Measurements from ENCODE around the gene SCP2. TPM values are rescaled to one million over a fixed set of nuclear protein-coding genes. Genes with fewer than 3 reads are reported as not detected.

The SCP2 gene
- total and polyA plus RNA-seq, 2 of the 4 experiments (the other 2 are of a cell fraction): 70.4 to 83.1 TPM

DNA sequence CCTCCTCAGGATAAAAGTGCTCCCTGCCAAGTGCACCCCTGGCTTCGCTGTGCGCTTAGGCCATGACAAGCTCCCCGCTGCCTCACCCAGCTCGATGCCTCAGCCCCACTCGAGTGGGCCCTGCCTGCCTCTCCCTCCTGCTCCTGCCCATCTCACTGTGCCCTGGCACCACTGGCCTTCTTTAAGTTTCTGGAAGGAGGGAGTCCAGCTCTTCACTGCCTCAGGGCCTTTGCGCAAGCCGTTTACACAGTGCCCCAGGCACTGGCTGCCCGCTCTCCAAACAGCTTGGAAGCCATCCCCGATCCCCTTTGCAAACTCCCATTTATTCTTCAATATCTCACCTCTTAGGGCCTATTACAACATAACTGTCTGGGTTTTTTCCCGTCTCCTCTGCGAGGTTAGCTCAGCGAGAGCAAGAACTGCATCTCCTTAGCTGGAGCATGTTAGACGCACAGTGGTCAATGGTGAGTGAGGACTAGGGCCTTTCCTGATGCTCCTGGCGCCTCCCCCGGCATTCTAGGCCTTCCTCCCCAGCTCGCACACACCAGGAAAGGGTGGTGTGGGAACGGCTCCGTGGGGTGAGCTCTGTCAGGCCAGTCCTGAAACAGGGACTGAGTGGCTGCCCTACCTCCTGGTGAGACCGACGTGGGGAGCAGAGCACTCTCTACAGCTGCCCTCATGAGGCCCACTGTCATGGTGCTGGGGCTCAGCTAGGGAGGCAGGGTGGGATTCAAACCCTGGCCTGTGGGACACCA lies 166.9 kb downstream of the SCP2 start (continued):
- TF ChIP-seq, protein P1, sequence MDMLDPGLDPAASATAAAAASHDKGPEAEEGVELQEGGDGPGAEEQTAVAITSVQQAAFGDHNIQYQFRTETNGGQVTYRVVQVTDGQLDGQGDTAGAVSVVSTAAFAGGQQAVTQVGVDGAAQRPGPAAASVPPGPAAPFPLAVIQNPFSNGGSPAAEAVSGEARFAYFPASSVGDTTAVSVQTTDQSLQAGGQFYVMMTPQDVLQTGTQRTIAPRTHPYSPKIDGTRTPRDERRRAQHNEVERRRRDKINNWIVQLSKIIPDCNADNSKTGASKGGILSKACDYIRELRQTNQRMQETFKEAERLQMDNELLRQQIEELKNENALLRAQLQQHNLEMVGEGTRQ (IDR thresholded peaks at IDR 0.05; ENCODE audit: low read depth, low read length): no peak

DNA sequence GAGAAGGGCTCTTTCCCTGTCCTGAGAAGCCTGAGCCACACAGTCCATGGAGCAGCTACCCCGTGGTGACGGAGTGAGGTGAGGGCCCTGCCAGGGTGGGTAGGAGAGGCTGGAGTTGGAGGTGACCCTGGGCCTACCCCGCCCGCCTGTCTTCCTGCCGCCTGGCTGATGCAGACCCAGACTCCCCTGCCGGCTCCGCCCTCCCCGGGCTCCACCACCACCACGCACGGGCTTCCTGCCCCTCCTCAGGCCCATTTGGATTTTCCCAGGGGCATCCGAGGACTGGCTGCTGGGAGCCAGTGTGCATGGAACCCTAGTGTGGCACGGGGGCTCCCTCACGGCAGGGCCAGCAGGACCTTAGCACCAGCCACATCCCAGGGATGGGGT lies 167.4 kb downstream of the SCP2 start:
- no peak for TF ChIP-seq MAFK (IDR thresholded peaks at IDR 0.05; ENCODE audit: low read depth, low read length)
- no peak for TF ChIP-seq CHD1 (IDR thresholded peaks at IDR 0.05; ENCODE audit: low read depth, low read length)
- no peak for TF ChIP-seq MXI1 (IDR thresholded peaks at IDR 0.05; ENCODE audit: borderline replicate concordance, low read depth, low read length)
- TF ChIP-seq BHLHE40 (IDR thresholded peaks at IDR 0.05; ENCODE audit: low read depth, low read length): no peak
- no peak for TF ChIP-seq RFX5 (IDR thresholded peaks at IDR 0.05; ENCODE audit: low read depth, low read length)

More for the DNA sequence above, 167.4 kb downstream of the SCP2 start:
- Histone ChIP-seq H3K56ac (ENCODE audit: extremely low read depth, insufficient read depth, low read length) (no peak overlapping the region), H2BK20ac (ENCODE audit: low read depth, low read length) (0 out of 2 replicates have a peak overlapping the region, but pooled peaks have one; percentile 48), H3K9me1 (ENCODE audit: insufficient read depth, low read length) (peaks cover 14% of the 10 kb centered on the region), H3K9me3 (ENCODE audit: control insufficient read depth, insufficient read depth, low read length) (no peaks in the 10 kb centered on the region), H3K27me3 (ENCODE audit: control insufficient read depth, insufficient read depth, low read length) (no peaks in the 10 kb centered on the region), H2AK9ac (replicated peaks; ENCODE audit: low read depth, low read length, poor library complexity) (no peak overlapping the region), H2AFZ (replicated peaks; ENCODE audit: low read length, poor library complexity) (peak overlapping the region; percentile 41), H3K9ac (ENCODE audit: low read depth, low read length) (no peak overlapping the region), H4K91ac (ENCODE audit: insufficient read depth, low read depth, low read length) (peak overlapping the region; percentile 46; the same call in 1 of the 2 replicates), H3K27ac (ENCODE audit: insufficient read depth, low read length) (no peak overlapping the region), H3K4me1 (ENCODE audit: control insufficient read depth, insufficient read depth, low read length) (peaks cover 4% of the 10 kb centered on the region), H2BK15ac (ENCODE audit: low read depth, low read length) (no peak overlapping the region; the same call in 2 of the 3 replicates), H3K79me1 (ENCODE audit: low read depth in 1 of 2, low read length in 2 of 2) (0 out of 4 replicates have a peak, but pooled peaks cover 0 to under 1% of the 10 kb centered on the region in 2 experiments), H3K4me3 (ENCODE audit: insufficient read depth, low read depth, low read length) (no peak overlapping the region), H4K20me1 (ENCODE audit: insufficient read depth, low read length) (no peaks in the 10 kb centered on the region), H2BK120ac (ENCODE audit: low read depth, low read length) (no peak overlapping the region), H2AK5ac (ENCODE audit: low read depth, low read length) (peak overlapping the region; percentile 64), H3K36me3 (ENCODE audit: control insufficient read depth, insufficient read depth, low read length) (no peaks in the 10 kb centered on the region), H4K8ac (ENCODE audit: low read depth in 2 of 2, low read length in 2 of 2) (no peak overlapping the region), H3K4ac (ENCODE audit: low read depth, low read length) (no peak overlapping the region; the same call in 1 of the 2 replicates), H3K18ac (ENCODE audit: low read depth, low read length) (no peak overlapping the region), H3K14ac (replicated peaks; ENCODE audit: low read depth, low read length) (no peak overlapping the region), H2BK5ac (ENCODE audit: low read depth, low read length, poor library complexity, severe bottlenecking) (no peak overlapping the region), H3K4me2 (ENCODE audit: low read depth, low read length) (no peak overlapping the region), H4K5ac (ENCODE audit: low read depth, low read length) (no peak overlapping the region), H3K23ac (ENCODE audit: low read depth, low read length) (no peak overlapping the region)
- intact Hi-C loops (cut with micrococcal nuclease) (no loop called here), in situ Hi-C loops (cut with MboI; ENCODE audit: low sequenced_read_pairs) (no loop called here), dilution Hi-C loops (cut with HindIII; ENCODE audit: low sequenced_read_pairs, unreplicated experiment) (no loop called here)
- DNase-seq (no peak), ATAC-seq (ENCODE audit: low read depth) (no peak)
- WGBS, 2 experiments (ENCODE audit: extremely low coverage in 2 of 2, insufficient read length in 1 of 2): no CpG with 5 or more reads among the region's 13 CpGs
- ChIA-PET CTCF (no interaction called here), POLR2A (ENCODE audit: unreplicated experiment) (no interaction called here)
- BruUV-seq (replicated peaks): no TSS peak

Small RNA genes within 50 kb of the gene (microRNA-seq; reads per million reads assigned to microRNA genes)
- not detected for gene AC099677.1 (ENCODE audit: insufficient read depth, insufficient read length)
- gene AC099677.2 (ENCODE audit: insufficient read depth, insufficient read length): not detected
- not detected for gene HIGD1AP11 (ENCODE audit: insufficient read depth, insufficient read length)
- 0 reads per million in 2 experiments for gene MIR1273F (ENCODE audit: insufficient read depth in 1 of 2, insufficient read length in 1 of 2, unreplicated experiment in 1 of 2)
- gene MIR1273G (ENCODE audit: insufficient read depth in 1 of 2, insufficient read length in 1 of 2, unreplicated experiment in 1 of 2): 0 reads per million in 2 experiments
- 0 reads per million in 2 experiments for gene MIR5095 (ENCODE audit: insufficient read depth in 1 of 2, insufficient read length in 1 of 2, unreplicated experiment in 1 of 2)

Small RNA genes within 50 kb of the gene (small RNA-seq; reads per million reads assigned to genes)
- gene AC099677.1 (0 reads per million in 5 experiments), gene AC099677.2 (0 reads per million in 5 experiments), gene HIGD1AP11 (0 reads per million in 5 experiments), gene MIR1273F (0 reads per million in 5 experiments), gene MIR1273G (0 reads per million in 5 experiments), gene MIR5095 (0 reads per million in 5 experiments)

Other genes with a start within 250 kb of the SCP2 start
- gene COA7, start 228.9 kb upstream of the SCP2 start, total RNA-seq (2012; rRNA removed): 17.5 and 20.3 TPM in 2 replicates
- gene COA7, start 228.9 kb upstream of the SCP2 start, polyA plus RNA-seq (2012; rRNA removed): 8.9 and 9.3 TPM in 2 replicates
- gene ZYG11B, start 200.8 kb upstream of the SCP2 start, total RNA-seq (2012; rRNA removed): 46.1 and 55.2 TPM in 2 replicates
- 6.5 and 8.1 TPM in 2 replicates for gene ZYG11B, start 200.8 kb upstream of the SCP2 start, polyA plus RNA-seq (2012; rRNA removed)
- gene ZYG11A, start 84.5 kb upstream of the SCP2 start, total RNA-seq (2012; rRNA removed): 1.9 and 2.0 TPM in 2 replicates
- 0.49 and 0.63 TPM in 2 replicates for gene ZYG11A, start 84.5 kb upstream of the SCP2 start, polyA plus RNA-seq (2012; rRNA removed)
- gene ECHDC2, start 5.5 kb upstream of the SCP2 start, total RNA-seq (2012; rRNA removed): 5.8 and 6.3 TPM in 2 replicates
- 24.6 and 29.4 TPM in 2 replicates for gene ECHDC2, start 5.5 kb upstream of the SCP2 start, polyA plus RNA-seq (2012; rRNA removed)
- 0.54 and 0.56 TPM in 2 replicates for gene PODN, start 134.9 kb downstream of the SCP2 start, total RNA-seq (2012; rRNA removed)
- 5.4 and 6.2 TPM in 2 replicates for gene PODN, start 134.9 kb downstream of the SCP2 start, polyA plus RNA-seq (2012; rRNA removed)
- gene SLC1A7, start 215.4 kb downstream of the SCP2 start, total RNA-seq (2012; rRNA removed): not detected in 2 replicates
- 0.05 and 0.06 TPM in 2 replicates for gene SLC1A7, start 215.4 kb downstream of the SCP2 start, polyA plus RNA-seq (2012; rRNA removed)